Measurements from ENCODE around the gene GNA14. TPM values are rescaled to one million over a fixed set of nuclear protein-coding genes. Genes with fewer than 3 reads are reported as not detected.
A peak's percentile ranks its signal among the peaks of the same experiment; 100 is the strongest.
"Not testable (repeated sequence)": the region's sequence is repeated elsewhere in the genome, so short reads cannot be mapped to it uniquely, and the experiment has no call there.

The GNA14 gene
- total RNA-seq, 3 donors from 2014 or later: 1.8 to 2.9 (median 2.0) TPM

- Histone ChIP-seq H3K4me3 (no peak overlapping the region), H3K36me3 (no peaks in the 10 kb centered on the region), H3K27ac (no peak overlapping the region), H3K27me3 (no peaks in the 10 kb centered on the region), H3K4me1 (no peaks in the 10 kb centered on the region), H3K9me3 (peaks cover 0 to 2% of the 10 kb centered on the region in 2 donors)
- intact Hi-C loops (cut with DNase I; ENCODE audit: low total_unique reads): no loop called here
- no peak for DNase-seq (ENCODE audit: low spot score in 2 of 2)
- TF ChIP-seq POLR2A (IDR thresholded peaks at IDR 0.05) (no peak), CTCF (IDR thresholded peaks at IDR 0.05) (no peak), POLR2AphosphoS5 (IDR thresholded peaks at IDR 0.05) (no peak)
Measured at GRCh38 chr9:77442436-77442835, 205.7 kb downstream of the GNA14 start.

GRCh38 chr9:77441124-77441523 is 207.0 kb downstream of the GNA14 start:
- H3K4me3 ChIP-seq; H3K9me3 ChIP-seq; H3K36me3 ChIP-seq; H3K4me1 ChIP-seq; H3K27ac ChIP-seq; intact Hi-C loops (cut with DNase I; ENCODE audit: low total_unique reads); DNase-seq (ENCODE audit: low spot score in 2 of 2); H3K27me3 ChIP-seq: not testable (repeated sequence)

GRCh38 chr9:77440057-77440456 is 208.1 kb downstream of the GNA14 start:
- Histone ChIP-seq H3K27ac (peak overlapping the region in 1 of 2 donors; percentile 64), H3K27me3 (no peaks in the 10 kb centered on the region), H3K4me1 (no peaks in the 10 kb centered on the region), H3K9me3 (no peaks in the 10 kb centered on the region), H3K4me3 (peak overlapping the region in 1 of 3 donors; percentile 47), H3K36me3 (no peaks in the 10 kb centered on the region)
- intact Hi-C loops (cut with DNase I; ENCODE audit: low total_unique reads): no loop called here
- TF ChIP-seq CTCF (IDR thresholded peaks at IDR 0.05): no peak
- DNase-seq (ENCODE audit: low spot score in 2 of 2): no peak

GRCh38 chr9:77438653-77439052 is 209.5 kb downstream of the GNA14 start:
- intact Hi-C loops (cut with DNase I; ENCODE audit: low total_unique reads): loop anchor here (5.0 kb wide), 1 partner anchor 386 kb away; no protein-coding TSS in a partner anchor
- no peak overlapping the region for H3K4me3 ChIP-seq

GRCh38 chr9:77435688-77436087 is 212.4 kb downstream of the GNA14 start:
- intact Hi-C loops (cut with DNase I; ENCODE audit: low total_unique reads): loop anchor here (5.0 kb wide), 1 partner anchor 383 kb away; no protein-coding TSS in a partner anchor
- no peak for TF ChIP-seq POLR2AphosphoS5 (IDR thresholded peaks at IDR 0.05)
- no peak for TF ChIP-seq CTCF (IDR thresholded peaks at IDR 0.05)
- no peak for TF ChIP-seq POLR2A (IDR thresholded peaks at IDR 0.05)

More at GRCh38 chr9:77438653-77439052, 209.5 kb downstream of the GNA14 start:
- Histone ChIP-seq H3K4me1 (no peaks in the 10 kb centered on the region), H3K27ac (no peak overlapping the region), H3K36me3 (no peaks in the 10 kb centered on the region), H3K27me3 (no peaks in the 10 kb centered on the region), H3K9me3 (no peaks in the 10 kb centered on the region)
- no peak for TF ChIP-seq POLR2AphosphoS5 (IDR thresholded peaks at IDR 0.05)
- TF ChIP-seq CTCF (IDR thresholded peaks at IDR 0.05): no peak
- no peak for TF ChIP-seq POLR2A (IDR thresholded peaks at IDR 0.05)
- no peak for DNase-seq (ENCODE audit: low spot score in 2 of 2)

GRCh38 chr9:77435277-77435676 is 212.8 kb downstream of the GNA14 start:
- intact Hi-C loops (cut with DNase I; ENCODE audit: low total_unique reads): loop anchor here (5.0 kb wide), 1 partner anchor 383 kb away; no protein-coding TSS in a partner anchor

More at GRCh38 chr9:77435688-77436087, 212.4 kb downstream of the GNA14 start:
- no peaks in the 10 kb centered on the region for H3K9me3 ChIP-seq
- H3K4me3 ChIP-seq: no peak overlapping the region
- no peak for DNase-seq (ENCODE audit: low spot score in 2 of 2)
- H3K4me1 ChIP-seq: no peaks in the 10 kb centered on the region
- no peaks in the 10 kb centered on the region for H3K36me3 ChIP-seq
- no peak overlapping the region for H3K27ac ChIP-seq
- H3K27me3 ChIP-seq: no peaks in the 10 kb centered on the region

More at GRCh38 chr9:77435277-77435676, 212.8 kb downstream of the GNA14 start:
- Histone ChIP-seq H3K27me3 (no peaks in the 10 kb centered on the region), H3K36me3 (no peaks in the 10 kb centered on the region), H3K4me3 (no peak overlapping the region), H3K27ac (no peak overlapping the region), H3K4me1 (no peaks in the 10 kb centered on the region), H3K9me3 (no peaks in the 10 kb centered on the region)
- TF ChIP-seq CTCF (IDR thresholded peaks at IDR 0.05) (no peak), POLR2A (IDR thresholded peaks at IDR 0.05) (no peak), POLR2AphosphoS5 (IDR thresholded peaks at IDR 0.05) (no peak)
- DNase-seq (ENCODE audit: low spot score in 2 of 2): no peak

All from breast epithelium (tissue), 4 donors.